Cardiac fibroblast (primary cell): ENCODE measurements around the gene PHACTR1.

ENCODE experiments used
- DNase-seq, 2 donors: peaks; one replicate each; pipeline versions ENCODE4 v3.0.0 to v3.0.0-alpha.2; 2010; ENCODE audit warnings: low read depth in 2 of 2
- H3K4me3 ChIP-seq, 2 donors: replicated peaks in 1 of 2; 1 replicate in 1 of 2; 2 replicates in 1 of 2; pipeline ENCODE4 v1.5.1; 2011; ENCODE audit warnings: low read depth in 2 of 2, low read length in 2 of 2, mild to moderate bottlenecking in 2 of 2, moderate library complexity in 1 of 2
- CTCF ChIP-seq: IDR thresholded peaks from one replicate; pipeline ENCODE4 v1.5.1; 2011; ENCODE audit warnings: low read depth, mild to moderate bottlenecking, low read length, inconsistent platforms

The PHACTR1 gene

DNA sequence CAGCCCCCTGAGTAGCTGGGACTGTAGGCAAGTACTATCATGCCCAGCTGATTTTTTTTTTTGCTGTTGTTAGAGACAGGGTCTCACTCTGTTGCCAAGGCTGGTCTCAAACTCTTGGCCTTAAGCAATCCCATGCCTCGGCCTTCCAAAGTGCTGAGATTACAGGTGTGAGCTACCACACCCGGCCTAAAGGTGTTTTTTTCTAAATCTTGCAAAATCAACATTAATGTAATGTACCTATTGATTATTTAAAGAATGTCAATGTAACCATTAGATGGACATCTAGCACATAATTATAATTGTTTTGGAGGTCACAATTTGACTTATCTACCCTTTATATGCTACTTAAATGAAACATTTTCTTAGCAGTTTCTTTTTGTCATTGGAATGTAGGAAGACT is 126.1 kb downstream of the PHACTR1 start:
- no peak for TF ChIP-seq CTCF
- no peak for DNase-seq
- no peak overlapping the region for H3K4me3 ChIP-seq

- H3K4me3 ChIP-seq: no peak overlapping the region
- peak; percentile 62 for TF ChIP-seq CTCF
- peak; percentile 41 to 47 for DNase-seq
Measured at GRCh38 chr6:12844284-12845223, 128.0 kb downstream of the PHACTR1 start.

- DNase-seq: no peak
- no peak overlapping the region for H3K4me3 ChIP-seq
- no peak for TF ChIP-seq CTCF
Measured at GRCh38 chr6:12845224-12846004, 128.8 kb downstream of the PHACTR1 start.

- no peak for TF ChIP-seq CTCF
- DNase-seq: peak; percentile 4 to 8
- no peak overlapping the region for H3K4me3 ChIP-seq
Measured at GRCh38 chr6:12848964-12849808, 132.6 kb downstream of the PHACTR1 start.

DNA sequence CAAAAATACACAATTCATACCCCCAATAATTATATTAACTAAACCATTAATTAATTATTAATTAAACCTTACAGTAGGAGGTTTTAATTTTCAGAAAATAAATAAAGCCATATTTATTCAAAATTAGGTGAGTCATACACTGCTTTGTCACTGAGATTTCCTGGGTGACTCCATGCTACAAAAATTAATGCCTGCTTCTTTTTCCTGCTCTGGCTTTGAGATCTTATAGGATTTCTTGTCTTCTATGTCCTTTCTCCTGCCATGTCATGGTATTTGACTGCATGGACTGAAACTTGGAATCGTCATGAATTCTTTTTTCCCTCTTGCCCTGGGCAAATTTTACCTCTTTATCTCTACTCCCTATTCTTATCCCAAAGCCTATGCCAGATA is 133.2 kb downstream of the PHACTR1 start:
- TF ChIP-seq CTCF: no peak
- H3K4me3 ChIP-seq: no peak overlapping the region
- peak in 1 of 2 donors; percentile 17 for DNase-seq

- peak in 1 of 2 donors; percentile 29 for DNase-seq
- TF ChIP-seq CTCF: no peak
- H3K4me3 ChIP-seq: no peak overlapping the region
Measured at GRCh38 chr6:12851123-12851695, 134.6 kb downstream of the PHACTR1 start.
